GM18511 (cell line): ENCODE results near the gene UGT1A7.
"Not testable (repeated sequence)": the region's sequence is repeated elsewhere in the genome, so short reads cannot be mapped to it uniquely, and the experiment has no call there.

Experiments used
- ATAC-seq: cut with Tn5 transposase; IDR thresholded peaks from one replicate; pipeline ENCODE4 v1.9.1; 2021; ENCODE audit warnings: mild to moderate bottlenecking, moderate library complexity; ENCODE audit not compliant: unreplicated experiment

The UGT1A7 gene

DNA sequence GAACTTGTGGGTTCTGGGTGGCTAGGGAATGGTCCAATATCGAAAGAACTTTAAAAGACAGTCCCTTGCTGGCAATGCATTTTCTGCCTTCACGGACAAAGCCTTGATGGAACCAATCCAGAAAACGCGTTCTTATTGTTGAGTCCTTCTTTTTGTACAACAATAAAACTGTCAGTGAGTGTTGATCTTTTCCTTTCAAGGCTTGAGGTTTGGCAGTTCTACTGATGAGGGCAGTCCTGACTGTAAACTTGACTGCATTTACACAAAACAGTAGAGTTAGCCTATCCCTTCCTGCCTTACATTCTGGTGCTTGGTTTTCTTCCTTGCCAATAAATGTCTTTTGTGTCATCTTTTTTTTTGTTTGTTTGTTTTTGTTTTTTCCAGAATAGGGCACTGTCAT, 2.5 kb upstream of the UGT1A7 start:
- no peak for ATAC-seq

DNA sequence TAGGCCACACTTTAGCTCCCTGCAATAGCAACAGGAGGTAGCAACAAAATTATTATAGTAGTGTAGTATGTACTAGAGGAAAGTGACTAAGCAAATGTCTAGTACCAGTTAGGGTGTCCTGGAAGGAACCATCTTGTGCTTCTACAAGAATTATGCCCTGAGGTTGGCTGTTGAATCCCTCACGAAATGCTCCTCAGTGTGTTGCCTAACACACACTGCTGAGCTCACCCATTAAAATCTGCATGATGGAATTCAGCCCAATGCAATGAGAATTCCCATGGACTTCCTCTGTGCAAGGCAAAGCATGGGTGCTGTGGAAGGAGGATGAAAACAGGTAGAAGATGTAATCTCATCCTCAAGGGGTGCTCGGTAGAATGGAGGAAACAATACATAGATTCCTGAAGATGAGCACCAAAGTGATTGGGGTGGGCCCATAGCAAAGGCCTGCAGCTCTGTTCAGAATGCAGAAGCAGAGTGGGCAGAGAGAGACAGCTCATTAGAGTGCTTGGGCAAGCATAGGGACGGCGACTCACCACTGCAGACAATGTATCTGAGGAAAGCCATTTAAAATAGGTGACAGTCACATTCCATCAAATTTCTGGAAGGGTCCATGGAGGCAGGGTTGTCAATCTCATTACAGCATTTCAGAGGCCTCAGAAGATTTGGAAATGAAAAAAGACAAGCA, 1.2 kb upstream of the UGT1A7 start:
- no peak for ATAC-seq

DNA sequence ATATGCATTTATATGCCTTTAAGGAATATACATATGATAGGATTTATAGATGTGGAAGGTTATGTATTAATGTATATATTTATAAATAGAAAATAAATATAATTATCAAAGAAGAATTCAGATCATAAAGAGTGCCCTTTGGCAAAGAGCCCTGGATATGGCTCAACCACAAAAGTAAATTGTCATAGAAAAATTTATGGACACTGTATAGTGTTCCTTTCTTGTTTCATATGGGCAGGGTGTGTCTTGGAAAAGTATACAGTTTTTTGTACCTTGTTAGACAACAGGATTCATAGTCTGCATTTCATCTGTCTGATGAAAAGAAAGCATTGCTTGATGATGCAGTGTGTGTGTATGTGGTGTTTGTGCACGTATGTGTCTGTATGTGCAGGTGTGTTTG, 2.9 kb downstream of the UGT1A7 start:
- ATAC-seq = no peak

DNA sequence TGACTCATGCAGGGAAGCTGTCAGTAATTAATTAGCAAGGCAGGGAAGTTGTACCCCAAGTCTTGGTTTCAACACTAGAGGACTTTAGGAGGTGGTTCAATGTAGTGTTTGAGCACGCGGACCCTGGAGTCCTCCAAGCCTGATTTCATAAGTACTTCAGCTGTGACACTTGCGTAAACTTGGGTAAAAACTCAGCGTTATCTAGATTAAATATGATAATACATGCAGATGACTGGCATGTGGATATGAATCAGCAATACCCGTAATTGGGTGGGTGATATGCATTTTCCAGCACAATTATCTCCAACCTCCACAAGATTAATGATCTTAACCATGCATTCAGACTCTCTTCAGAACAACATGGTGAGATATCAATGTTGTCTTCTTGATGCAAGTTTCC, 5.2 kb downstream of the UGT1A7 start:
- no peak for ATAC-seq

DNA sequence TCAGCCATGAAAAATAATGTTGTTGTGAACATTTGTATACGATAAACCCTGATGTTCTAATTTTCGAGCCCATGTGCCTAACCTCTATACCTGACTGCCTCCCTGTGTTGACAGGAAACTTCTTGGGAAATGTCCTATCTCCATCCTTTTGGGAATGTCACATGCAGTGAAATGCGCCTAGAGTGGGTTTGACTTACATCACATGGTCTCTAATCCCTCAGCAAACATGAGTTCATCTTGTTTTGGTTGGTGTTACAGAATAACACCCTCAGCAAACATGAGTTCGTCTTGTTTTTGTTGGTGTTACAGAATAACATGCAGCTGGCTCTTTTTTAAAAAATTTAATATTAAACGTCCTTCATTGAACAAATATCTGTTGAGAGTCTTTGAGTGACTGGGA, 6.6 kb downstream of the UGT1A7 start:
- ATAC-seq = no peak

DNA sequence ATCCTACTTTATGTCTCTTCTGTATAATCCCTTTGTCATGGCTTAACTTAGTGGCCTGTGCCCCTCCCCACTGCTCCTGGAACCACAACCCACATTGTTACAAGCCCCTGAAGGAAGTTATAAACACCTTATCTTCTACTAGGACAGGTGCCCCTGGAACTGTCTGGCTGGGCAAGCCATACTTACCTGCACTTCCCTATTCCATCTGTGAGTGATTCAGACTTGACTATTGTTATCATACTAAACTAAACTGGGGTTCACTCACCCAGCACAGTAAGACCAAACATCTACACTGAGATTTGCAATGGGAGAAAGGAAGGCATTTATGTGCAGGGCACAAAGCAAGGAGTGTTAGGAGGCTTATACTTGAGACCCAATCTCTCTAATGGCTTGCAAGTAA, 7.3 kb downstream of the UGT1A7 start:
- no peak for ATAC-seq

DNA sequence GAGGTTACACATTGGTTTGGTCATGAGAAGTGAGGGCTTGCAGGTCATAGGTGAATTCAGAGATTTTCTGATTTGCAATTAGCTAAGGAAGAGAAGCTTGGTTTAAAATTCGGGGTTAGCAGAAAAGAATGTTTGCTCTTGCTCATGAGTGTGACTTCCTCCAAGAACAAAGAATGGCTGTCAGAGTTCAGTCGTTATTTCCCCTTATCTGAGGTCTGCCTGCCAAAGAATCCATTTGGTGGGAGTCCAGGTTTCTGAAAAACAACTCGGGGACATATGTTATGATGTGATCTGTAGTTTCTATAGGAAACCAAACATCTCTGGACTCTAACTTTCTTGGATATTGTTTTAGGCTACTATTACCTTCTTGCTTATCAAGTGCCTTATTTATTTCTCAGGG, 7.8 kb downstream of the UGT1A7 start:
- no peak for ATAC-seq

DNA sequence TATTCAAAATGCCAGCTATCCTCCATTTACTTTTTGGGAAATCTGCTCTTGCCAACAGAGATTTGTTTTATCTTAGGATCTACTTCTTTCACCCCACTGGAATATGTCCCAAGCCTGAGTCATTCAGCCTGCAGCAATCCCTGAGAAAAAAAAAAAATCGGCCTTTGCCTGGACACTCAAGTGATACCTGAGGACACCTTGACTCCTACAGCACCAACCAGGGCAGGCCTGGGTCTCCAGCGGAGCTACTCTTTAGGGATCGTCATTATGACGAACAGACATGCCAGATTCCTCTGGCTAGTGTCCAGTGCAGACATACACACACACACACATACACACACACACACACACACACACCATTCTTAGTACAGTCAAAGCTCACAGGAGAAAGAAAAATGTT, 8.7 kb downstream of the UGT1A7 start:
- no peak for ATAC-seq

DNA sequence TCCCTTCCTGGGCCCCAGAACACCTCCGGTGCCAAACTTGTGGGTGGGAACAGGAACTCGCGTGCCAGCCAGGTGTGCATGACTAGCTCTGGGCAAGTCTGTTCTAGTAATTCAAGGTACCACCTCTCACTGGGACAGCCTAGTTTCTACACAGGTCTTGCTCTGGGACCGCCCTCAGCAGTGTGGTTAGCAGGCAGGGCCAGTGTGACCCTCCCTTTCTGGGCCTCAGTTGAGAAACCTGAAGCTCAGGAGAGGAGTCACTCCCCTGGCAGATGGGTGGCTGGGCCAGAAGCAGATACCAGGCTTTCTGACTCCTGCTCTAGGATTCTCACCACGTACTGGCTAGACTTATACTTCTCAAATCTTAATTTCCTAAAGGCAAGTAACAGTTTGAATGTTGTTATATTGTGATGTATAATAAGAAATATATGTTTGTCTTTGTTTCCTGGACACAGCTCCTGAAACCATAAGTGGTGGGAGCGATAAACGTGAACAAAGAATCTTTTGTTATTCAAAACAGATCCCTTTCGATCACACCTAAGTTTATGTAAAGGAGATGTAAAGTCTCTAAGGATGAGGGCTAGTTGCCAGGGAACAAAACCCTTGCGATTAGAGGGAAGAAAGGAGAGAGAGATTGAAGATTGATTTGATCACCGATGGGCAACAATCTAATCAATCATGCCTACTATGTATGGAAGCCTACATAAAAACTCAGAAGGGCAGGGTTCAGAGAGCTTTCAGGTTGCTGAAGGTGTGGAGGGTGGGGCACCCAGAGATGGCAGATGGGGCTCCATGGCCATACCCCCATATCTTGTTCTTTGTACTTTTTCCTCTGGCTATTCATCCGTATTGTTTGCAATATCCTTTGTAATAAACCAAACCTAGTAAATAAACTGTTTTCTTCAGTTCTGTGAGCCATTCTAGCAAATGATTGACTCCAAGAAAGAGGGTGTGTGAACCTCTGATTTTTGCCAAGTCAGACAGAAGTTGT, 10.0 kb downstream of the UGT1A7 start:
- no peak for ATAC-seq

DNA sequence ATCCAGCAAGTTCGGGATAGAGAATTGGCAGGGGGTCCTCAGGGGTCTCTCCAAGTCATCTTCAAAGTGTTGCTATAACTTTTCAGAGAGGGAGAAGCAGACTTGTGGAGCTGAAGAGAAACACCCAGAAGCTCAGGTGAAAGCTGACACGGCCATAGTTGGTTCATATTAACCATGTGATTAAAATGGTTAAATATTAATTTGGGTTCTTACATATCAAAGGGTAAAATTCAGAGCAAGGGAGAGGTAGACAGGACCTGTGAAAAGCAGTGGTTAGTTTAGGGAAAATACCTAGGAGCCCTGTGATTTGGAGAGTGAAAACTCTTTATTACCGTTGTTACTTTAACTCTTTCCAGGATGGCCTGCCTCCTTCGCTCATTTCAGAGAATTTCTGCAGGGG, 10.9 kb downstream of the UGT1A7 start, which contains the start of gene UGT1A6:
Gene UGT1A6, plus strand, starts transcription at position 243 of the 400 bp plus-strand sequence. Its CDS starts 115 bp downstream, at position 358.
- no peak for ATAC-seq

DNA sequence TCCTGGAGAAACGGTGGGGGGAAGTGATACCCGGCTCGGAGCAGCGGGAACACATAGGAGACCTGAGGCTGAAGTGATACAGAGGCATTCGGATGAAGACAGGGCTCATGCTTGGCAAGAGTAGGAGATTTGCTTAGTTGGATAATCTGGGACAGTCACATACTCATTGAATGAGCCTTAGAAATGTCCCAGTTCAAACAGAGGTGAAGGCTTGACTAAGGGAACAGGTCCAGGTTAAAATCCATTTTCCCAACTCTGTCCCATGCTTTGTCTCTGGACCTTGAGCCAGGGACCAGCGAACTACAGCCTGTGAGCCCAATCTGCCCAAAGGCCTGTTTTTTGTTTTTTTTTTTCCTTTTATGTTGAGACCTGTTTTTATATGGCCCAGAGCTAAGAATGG, 12.3 kb downstream of the UGT1A7 start:
- no peak for ATAC-seq

DNA sequence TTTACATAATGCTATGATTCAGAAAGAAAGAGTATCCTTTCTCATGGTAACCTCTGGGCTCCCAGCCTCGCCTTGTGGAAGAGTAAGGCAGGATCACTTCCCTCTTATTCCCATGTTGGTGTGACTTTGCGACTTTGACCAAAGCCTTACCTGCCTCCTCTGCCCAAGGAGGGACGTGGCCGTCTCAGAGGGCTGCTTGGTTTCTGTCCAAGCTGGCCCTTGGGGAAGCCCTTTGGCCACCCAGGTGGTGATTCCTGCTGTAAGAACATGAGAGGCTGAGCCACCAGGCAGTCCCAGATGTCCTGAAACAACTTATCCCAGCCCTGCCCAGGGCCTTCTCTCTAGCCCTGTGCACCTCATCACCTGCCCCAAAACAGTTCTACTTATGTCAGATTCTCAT, 17.0 kb downstream of the UGT1A7 start:
- ATAC-seq = no peak

DNA sequence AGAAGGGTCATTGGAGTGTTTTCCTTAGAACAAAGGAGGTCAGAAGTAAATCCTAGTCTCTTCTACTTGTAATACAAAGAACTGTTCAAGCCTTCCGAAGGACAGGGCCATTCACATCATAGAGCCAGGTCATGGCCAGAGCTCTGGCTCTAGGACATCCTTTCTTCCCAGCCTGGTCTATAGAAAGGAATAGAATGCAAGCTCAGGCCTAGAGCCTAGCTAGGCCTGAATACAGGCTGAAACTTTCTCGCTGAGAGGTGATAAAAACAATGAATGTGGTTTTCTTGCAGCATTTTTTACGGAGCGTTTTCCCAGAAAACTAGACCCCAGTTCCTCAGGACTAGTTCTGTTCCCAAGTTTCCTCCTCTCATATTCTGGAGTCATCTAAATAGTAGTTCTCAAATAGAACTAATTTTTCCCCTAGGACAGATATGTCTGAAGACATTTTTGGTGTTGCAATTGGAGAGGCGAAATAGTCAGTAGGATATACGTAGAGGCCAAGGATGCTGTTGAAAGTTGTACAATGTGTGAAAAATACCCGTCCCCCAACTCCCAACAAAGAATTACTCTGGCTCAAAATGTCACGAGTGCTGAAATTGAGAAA, 17.8 kb downstream of the UGT1A7 start:
- ATAC-seq = no peak

DNA sequence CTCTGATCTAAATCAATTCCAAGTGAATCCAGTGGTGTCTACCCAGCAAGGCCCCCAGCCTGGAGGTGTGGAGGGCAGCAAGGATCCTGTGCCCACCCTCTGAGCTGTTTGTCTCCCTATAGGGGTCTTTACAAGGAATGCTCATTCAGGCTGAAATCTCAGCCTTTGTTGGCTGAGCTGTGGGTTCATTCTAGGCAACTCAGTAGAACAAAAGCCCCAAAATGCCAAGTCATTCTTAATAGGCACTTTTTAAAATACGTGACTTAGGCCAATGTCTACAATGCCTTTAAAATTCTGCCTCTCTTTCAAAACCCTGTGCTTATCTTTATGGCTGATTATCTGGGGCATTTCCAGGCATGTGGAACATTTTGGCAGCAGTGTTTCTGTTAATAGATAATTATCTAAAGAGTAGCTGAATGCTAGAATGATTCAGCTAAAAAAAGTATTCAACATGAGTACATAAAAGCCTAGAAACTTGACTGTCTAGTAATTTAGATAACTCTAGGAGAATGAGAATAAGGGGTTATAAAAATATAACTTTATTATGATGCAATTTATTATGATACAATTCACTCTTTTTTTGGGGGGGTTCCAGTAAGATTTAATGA, 18.4 kb downstream of the UGT1A7 start:
- no peak for ATAC-seq

DNA sequence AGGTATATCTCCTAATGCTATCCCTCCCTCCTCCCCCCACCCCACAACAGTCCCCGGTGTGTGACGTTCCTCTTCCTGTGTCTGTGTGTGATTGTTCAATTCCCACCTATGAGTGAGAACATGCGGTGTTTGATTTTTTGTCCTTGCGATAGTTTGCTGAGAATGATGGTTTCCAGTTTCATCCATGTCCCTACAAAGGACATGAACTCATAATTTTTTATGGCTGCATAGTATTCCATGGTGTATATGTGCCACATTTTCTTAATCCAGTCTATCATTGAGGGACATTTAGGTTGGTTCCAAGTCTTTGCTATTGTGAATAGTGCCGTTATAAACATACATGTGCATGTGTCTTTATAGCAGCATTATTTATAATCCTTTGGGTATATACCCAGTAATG, 19.1 kb downstream of the UGT1A7 start:
- ATAC-seq = not testable (repeated sequence)

DNA sequence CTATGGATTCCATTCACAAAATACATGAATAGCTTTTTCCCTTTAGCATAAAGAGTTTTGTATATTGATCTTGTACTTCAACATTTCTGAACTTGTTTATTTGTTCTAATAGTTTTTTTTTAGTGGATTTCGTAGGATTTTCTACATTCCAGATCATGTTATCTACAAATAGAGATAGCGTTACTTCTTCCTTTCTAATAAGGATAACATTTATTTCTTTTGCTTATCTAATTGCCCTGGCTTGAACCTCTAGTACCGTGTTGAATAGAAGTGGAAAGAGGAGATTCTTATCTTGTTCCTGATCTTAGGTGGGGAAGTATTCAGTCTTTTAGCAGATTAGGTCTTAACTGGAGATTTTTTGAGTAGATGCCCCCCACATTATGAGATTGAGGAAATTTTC, 20.5 kb downstream of the UGT1A7 start:
- no peak for ATAC-seq

DNA sequence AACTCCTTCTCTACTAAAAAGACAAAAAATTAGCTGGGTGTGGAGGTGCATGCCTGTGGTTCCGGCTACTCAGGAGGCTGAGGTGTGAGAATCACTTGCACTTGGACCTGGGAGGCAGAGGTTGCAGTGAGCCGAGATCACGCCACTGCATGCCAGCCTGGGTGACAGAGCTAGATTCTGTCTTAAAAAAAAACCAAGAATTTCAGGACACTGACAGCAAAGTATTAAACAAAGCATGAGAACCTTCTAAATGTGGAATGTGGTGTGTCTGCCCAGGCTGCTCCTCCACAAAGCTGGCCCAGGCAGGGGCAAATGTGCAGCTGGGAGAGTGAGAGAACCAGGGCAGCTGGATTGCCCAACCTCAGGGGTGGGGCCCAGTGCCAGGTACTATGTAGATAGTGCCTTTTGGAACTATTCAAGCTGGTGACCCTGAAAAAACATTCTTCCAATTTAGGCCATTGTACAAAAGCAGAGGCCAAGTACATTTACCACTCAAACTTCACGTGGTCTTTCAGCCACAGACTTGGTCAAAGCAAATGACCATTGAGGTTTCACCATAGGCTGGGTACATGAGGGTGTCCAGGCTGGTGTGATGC, 24.3 kb downstream of the UGT1A7 start:
- ATAC-seq = no peak

DNA sequence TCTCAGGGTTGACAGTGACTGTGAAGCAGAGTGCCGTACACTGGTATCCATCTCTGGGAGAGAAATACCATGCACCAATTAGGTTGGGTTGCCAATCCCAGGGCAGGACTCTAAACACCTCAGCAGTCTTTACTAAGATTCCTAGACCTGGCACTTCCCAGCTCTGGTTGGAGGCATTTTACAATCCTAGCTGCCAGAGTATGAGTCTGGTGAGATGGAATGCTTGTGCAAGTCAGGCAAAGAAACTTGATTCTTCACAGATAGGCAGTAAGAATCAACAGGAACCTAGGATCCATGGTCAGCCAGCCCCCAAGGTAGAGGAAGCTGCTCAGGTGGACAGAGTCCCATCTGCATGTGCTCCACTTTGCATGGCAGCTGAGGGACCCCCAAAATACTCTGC, 25.0 kb downstream of the UGT1A7 start:
- no peak for ATAC-seq

DNA sequence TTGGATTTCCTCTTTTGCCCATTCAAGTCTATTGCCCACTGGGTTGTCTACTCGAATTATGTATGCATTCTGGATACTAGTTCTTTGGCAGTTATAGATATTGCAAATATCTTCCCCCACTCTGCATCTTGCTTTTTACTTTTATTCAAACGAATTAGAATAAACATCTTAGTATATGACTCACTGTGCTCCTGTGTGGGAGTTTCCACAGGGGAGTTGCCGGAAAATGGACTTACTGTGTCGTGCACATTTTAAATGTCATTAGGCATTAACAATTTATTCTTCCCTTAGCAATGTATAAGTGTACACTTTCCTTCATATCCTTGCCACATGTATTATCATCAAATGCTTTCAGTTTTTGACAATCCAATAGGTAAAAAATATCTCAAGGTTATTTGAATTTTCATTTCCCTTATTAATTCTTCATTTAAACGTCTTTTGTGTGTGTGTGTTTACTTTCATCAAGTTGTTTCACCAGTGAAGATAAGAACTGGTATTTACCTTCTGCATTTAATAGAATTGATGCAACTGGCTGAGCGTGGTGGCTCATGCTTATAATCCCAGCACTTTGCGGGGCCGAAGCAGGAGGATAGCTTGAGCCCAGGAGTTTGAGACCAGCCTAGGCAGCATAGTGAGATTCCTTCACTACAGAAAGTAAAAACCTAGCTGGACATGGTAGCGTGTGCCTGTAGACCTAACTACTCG, 26.4 kb downstream of the UGT1A7 start:
- ATAC-seq = no peak

DNA sequence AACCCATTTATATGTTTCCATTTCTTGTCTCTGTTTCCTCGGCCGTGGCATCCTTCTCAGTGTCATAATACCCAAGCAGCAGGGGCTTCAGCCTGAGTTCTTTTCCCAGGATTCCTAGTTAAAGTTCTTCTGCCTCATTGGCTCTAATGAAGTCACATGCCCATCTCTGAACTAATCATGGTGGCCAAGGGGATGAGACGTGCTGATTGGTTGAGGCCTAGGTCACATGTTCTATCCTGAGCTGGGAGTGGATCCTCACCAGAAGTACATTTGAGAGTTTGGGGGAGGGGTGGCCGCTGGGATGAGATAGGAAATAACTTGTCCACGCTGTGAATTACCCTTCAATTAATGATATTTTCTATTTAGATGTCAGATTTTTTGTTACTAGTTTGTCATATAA, 27.2 kb downstream of the UGT1A7 start:
- ATAC-seq = no peak
